Measurements from ENCODE around the gene CPPED1.

Gene CPPED1

GRCh38 chr16:12674524-12674923 lies 129.2 kb downstream of the CPPED1 start:
- peaks cover 10% of the 10 kb centered on the region for H3K4me1 ChIP-seq (ENCODE audit: control insufficient read depth, low read length)
- H3F3A ChIP-seq (ENCODE audit: control insufficient read depth, insufficient read depth), result no peaks in the 10 kb centered on the region
- no peak overlapping the region for H3K27ac ChIP-seq (ENCODE audit: low read depth, low read length)
- no peaks in the 10 kb centered on the region for H3K9me3 ChIP-seq (ENCODE audit: control insufficient read depth, insufficient read depth, low read length)
- no peak overlapping the region for H3K4me2 ChIP-seq (ENCODE audit: low read length)
- H3K36me3 ChIP-seq (ENCODE audit: control insufficient read depth, low read length), result no peaks in the 10 kb centered on the region
- H4K20me1 ChIP-seq (ENCODE audit: control insufficient read depth, insufficient read depth, low read depth, low read length), result no peaks in the 10 kb centered on the region
- H3K4me3 ChIP-seq (ENCODE audit: low read length), result no peak overlapping the region
- H3K79me2 ChIP-seq (ENCODE audit: control insufficient read depth, low read length), result no peaks in the 10 kb centered on the region
- H3K27me3 ChIP-seq (ENCODE audit: control insufficient read depth, low read length), result no peaks in the 10 kb centered on the region
- no peaks in the 10 kb centered on the region for H3K9me2 ChIP-seq (replicated peaks; ENCODE audit: control insufficient read depth, low read length)
- TF ChIP-seq EZH2phosphoT487 (IDR thresholded peaks at IDR 0.05; ENCODE audit: borderline replicate concordance, low read length), result no peak
- no peak for TF ChIP-seq CTCF (IDR thresholded peaks at IDR 0.05; ENCODE audit: low read depth, low read length, poor library complexity, severe bottlenecking)

- Histone ChIP-seq H3K36me3 (ENCODE audit: control insufficient read depth, low read length) (no peaks in the 10 kb centered on the region), H3K27ac (ENCODE audit: low read depth, low read length) (no peak overlapping the region), H3K27me3 (ENCODE audit: control insufficient read depth, low read length) (no peaks in the 10 kb centered on the region), H3K4me3 (ENCODE audit: low read length) (no peak overlapping the region), H4K20me1 (ENCODE audit: control insufficient read depth, insufficient read depth, low read depth, low read length) (no peaks in the 10 kb centered on the region), H3K9me2 (replicated peaks; ENCODE audit: control insufficient read depth, low read length) (no peaks in the 10 kb centered on the region), H3K9me3 (ENCODE audit: control insufficient read depth, insufficient read depth, low read length) (no peaks in the 10 kb centered on the region), H3K4me2 (ENCODE audit: low read length) (no peak overlapping the region), H3F3A (ENCODE audit: control insufficient read depth, insufficient read depth) (no peaks in the 10 kb centered on the region), H3K4me1 (ENCODE audit: control insufficient read depth, low read length) (peaks cover 10% of the 10 kb centered on the region), H3K79me2 (ENCODE audit: control insufficient read depth, low read length) (no peaks in the 10 kb centered on the region)
- TF ChIP-seq EZH2phosphoT487 (IDR thresholded peaks at IDR 0.05; ENCODE audit: borderline replicate concordance, low read length) (no peak), CTCF (IDR thresholded peaks at IDR 0.05; ENCODE audit: low read depth, low read length, poor library complexity, severe bottlenecking) (no peak)
Observed at GRCh38 chr16:12674071-12674470, 129.6 kb downstream of the CPPED1 start.

GRCh38 chr16:12673466-12673865 lies 130.2 kb downstream of the CPPED1 start:
- Histone ChIP-seq H3K4me1 (ENCODE audit: control insufficient read depth, low read length) (peaks cover 10% of the 10 kb centered on the region), H3K36me3 (ENCODE audit: control insufficient read depth, low read length) (no peaks in the 10 kb centered on the region), H3K9me2 (replicated peaks; ENCODE audit: control insufficient read depth, low read length) (no peaks in the 10 kb centered on the region), H4K20me1 (ENCODE audit: control insufficient read depth, insufficient read depth, low read depth, low read length) (no peaks in the 10 kb centered on the region), H3K79me2 (ENCODE audit: control insufficient read depth, low read length) (no peaks in the 10 kb centered on the region), H3K4me2 (ENCODE audit: low read length) (no peak overlapping the region), H3K27me3 (ENCODE audit: control insufficient read depth, low read length) (no peaks in the 10 kb centered on the region), H3K27ac (ENCODE audit: low read depth, low read length) (no peak overlapping the region), H3K4me3 (ENCODE audit: low read length) (no peak overlapping the region), H3K9me3 (ENCODE audit: control insufficient read depth, insufficient read depth, low read length) (no peaks in the 10 kb centered on the region), H3F3A (ENCODE audit: control insufficient read depth, insufficient read depth) (no peaks in the 10 kb centered on the region)
- no peak for TF ChIP-seq EZH2phosphoT487 (IDR thresholded peaks at IDR 0.05; ENCODE audit: borderline replicate concordance, low read length)
- TF ChIP-seq CTCF (IDR thresholded peaks at IDR 0.05; ENCODE audit: low read depth, low read length, poor library complexity, severe bottlenecking), result no peak

- Histone ChIP-seq H3K4me2 (ENCODE audit: low read length) (no peak overlapping the region), H3K9me2 (replicated peaks; ENCODE audit: control insufficient read depth, low read length) (no peaks in the 10 kb centered on the region), H3K79me2 (ENCODE audit: control insufficient read depth, low read length) (no peaks in the 10 kb centered on the region), H3F3A (ENCODE audit: control insufficient read depth, insufficient read depth) (no peaks in the 10 kb centered on the region), H3K9me3 (ENCODE audit: control insufficient read depth, insufficient read depth, low read length) (no peaks in the 10 kb centered on the region), H4K20me1 (ENCODE audit: control insufficient read depth, insufficient read depth, low read depth, low read length) (no peaks in the 10 kb centered on the region), H3K4me1 (ENCODE audit: control insufficient read depth, low read length) (peaks cover 10% of the 10 kb centered on the region), H3K4me3 (ENCODE audit: low read length) (no peak overlapping the region), H3K27ac (ENCODE audit: low read depth, low read length) (no peak overlapping the region), H3K36me3 (ENCODE audit: control insufficient read depth, low read length) (no peaks in the 10 kb centered on the region), H3K27me3 (ENCODE audit: control insufficient read depth, low read length) (no peaks in the 10 kb centered on the region)
- no peak for TF ChIP-seq EZH2phosphoT487 (IDR thresholded peaks at IDR 0.05; ENCODE audit: borderline replicate concordance, low read length)
- TF ChIP-seq CTCF (IDR thresholded peaks at IDR 0.05; ENCODE audit: low read depth, low read length, poor library complexity, severe bottlenecking), result no peak
Observed at GRCh38 chr16:12672986-12673385, 130.7 kb downstream of the CPPED1 start.
